Measurements from ENCODE around the gene NCK2.

NCK2 gene

GRCh38 chr2:105935063-105935462, 190.4 kb downstream of the NCK2 start:
- DNase-seq, result no peak

- no peak for DNase-seq
Observed at GRCh38 chr2:105936954-105937353, 192.2 kb downstream of the NCK2 start.

- no peak for DNase-seq
Observed at GRCh38 chr2:105937498-105938097, 192.9 kb downstream of the NCK2 start.

All from NCI-H2081 (cell line).